ENCODE measurements around the gene VARS2. TPM values are rescaled to one million over a fixed set of nuclear protein-coding genes. Genes with fewer than 3 reads are reported as not detected.

Gene VARS2
- total and polyA plus RNA-seq, 3 donors from 2014 or later = 31.4 to 45.5 (median 36.5) TPM

DNA sequence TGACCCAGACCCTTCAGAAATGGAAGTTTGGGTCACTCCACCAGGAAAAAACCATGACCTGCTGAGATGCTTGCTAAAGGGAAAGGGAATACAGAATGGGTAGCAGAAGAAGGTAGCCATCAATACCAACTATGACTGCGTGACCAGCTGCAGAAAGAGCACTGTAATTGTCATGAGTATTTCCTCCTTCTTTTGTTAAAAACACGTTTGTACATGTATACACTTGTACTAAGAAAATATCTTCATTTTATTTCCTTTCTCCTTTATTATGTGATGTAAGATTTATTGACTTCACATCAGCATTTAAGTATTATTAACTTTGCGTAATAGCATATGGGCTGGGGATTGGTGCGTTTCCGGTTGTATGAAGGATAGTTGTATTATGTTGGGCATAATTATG lies 56.9 kb downstream of the VARS2 start:
- H3K27ac ChIP-seq = no peak overlapping the region

DNA sequence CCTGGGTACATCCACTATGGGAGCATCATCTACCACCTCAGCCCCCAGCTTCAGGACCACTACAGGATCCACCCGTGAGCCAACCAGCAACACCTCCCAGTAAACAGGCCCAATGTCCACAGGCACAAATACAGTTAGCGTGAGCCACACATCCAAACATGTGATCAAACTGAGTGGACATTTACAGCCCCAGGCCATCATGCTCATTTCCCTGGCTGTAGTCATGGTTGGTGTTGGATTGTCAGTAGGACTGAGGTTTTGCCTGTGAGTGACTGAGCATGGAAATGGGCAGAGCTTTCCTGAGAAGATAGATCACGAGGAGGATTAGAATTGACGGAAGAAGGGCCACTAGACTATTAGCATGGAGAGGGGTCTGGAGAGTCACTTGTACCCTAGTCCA lies 58.8 kb downstream of the VARS2 start:
- intact Hi-C loops (cut with DNase I; ENCODE audit: low total_unique reads) = no loop called here
- TF ChIP-seq, protein P1, sequence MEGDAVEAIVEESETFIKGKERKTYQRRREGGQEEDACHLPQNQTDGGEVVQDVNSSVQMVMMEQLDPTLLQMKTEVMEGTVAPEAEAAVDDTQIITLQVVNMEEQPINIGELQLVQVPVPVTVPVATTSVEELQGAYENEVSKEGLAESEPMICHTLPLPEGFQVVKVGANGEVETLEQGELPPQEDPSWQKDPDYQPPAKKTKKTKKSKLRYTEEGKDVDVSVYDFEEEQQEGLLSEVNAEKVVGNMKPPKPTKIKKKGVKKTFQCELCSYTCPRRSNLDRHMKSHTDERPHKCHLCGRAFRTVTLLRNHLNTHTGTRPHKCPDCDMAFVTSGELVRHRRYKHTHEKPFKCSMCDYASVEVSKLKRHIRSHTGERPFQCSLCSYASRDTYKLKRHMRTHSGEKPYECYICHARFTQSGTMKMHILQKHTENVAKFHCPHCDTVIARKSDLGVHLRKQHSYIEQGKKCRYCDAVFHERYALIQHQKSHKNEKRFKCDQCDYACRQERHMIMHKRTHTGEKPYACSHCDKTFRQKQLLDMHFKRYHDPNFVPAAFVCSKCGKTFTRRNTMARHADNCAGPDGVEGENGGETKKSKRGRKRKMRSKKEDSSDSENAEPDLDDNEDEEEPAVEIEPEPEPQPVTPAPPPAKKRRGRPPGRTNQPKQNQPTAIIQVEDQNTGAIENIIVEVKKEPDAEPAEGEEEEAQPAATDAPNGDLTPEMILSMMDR (IDR thresholded peaks at IDR 0.05) = no peak
- TF ChIP-seq POLR2A (IDR thresholded peaks at IDR 0.05) = no peak
- WGBS, 2 donors = 90 to 95% methylated on average over 4 of the region's 4 CpGs

More for the DNA sequence above, 56.9 kb downstream of the VARS2 start:
- TF ChIP-seq, protein P1 (IDR thresholded peaks at IDR 0.05) = no peak
- no peak for TF ChIP-seq POLR2A (IDR thresholded peaks at IDR 0.05)
- intact Hi-C loops (cut with DNase I; ENCODE audit: low total_unique reads) = no loop called here
- DNase-seq = no peak
- no peaks in the 10 kb centered on the region for H3K4me1 ChIP-seq
- WGBS, 2 donors = 92 to 95% methylated on average over 5 of the region's 5 CpGs
- H3K4me3 ChIP-seq = no peak overlapping the region
- no peaks in the 10 kb centered on the region for H3K9me3 ChIP-seq
- H3K36me3 ChIP-seq (ENCODE audit: low read depth, missing control alignments) = no peaks in the 10 kb centered on the region
- no peaks in the 10 kb centered on the region for H3K27me3 ChIP-seq

DNA sequence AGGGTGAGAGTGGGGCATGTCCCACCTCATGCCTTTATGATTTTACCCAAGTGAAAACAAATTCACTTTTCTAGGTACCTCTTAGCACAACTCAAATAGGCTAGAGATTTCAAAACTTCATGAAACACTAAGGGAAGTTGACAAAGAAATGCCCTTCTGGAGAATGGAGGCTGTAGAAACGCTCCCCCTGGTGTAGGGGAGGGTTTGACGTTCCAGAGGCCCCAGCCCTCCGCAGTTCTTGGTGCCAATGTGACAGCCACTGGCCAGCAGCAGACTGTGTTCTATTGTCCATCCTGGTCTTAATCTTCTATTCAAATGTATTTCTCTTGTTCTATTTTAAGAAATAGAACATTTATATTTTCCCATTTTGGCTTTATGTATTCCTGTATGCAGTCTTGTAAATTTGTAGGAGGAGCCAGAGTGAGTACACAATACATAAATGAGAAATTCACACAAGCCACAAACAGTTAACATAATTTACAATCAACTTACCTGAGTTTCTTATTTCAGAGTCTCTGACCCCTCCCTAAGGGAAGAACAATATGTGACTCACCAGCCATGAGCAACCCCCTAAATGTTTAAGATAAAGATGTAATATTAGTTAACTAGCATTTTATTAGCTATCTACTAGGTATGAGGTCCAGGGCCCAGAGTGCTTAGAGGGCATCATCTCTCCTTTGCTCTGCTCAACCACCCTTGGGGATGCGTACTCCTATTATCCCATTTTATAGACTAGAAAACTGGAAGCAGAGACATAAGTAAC lies 60.6 kb downstream of the VARS2 start:
- WGBS, 2 donors = 77 to 81% methylated on average over 4 of the region's 4 CpGs
- intact Hi-C loops (cut with DNase I; ENCODE audit: low total_unique reads) = no loop called here
- Histone ChIP-seq H3K27ac (no peak overlapping the region), H3K4me1 (peaks cover 8% of the 10 kb centered on the region), H3K9me3 (no peaks in the 10 kb centered on the region), H3K4me3 (no peak overlapping the region), H3K27me3 (no peaks in the 10 kb centered on the region), H3K36me3 (ENCODE audit: low read depth, missing control alignments) (no peaks in the 10 kb centered on the region)
- TF ChIP-seq, protein P1 (IDR thresholded peaks at IDR 0.05) = no peak
- TF ChIP-seq POLR2A (IDR thresholded peaks at IDR 0.05) = no peak
- DNase-seq = no peak

More for the DNA sequence above, 58.8 kb downstream of the VARS2 start:
- H3K4me3 ChIP-seq = no peak overlapping the region
- no peak overlapping the region for H3K27ac ChIP-seq
- no peaks in the 10 kb centered on the region for H3K9me3 ChIP-seq
- H3K27me3 ChIP-seq = no peaks in the 10 kb centered on the region
- no peaks in the 10 kb centered on the region for H3K36me3 ChIP-seq (ENCODE audit: low read depth, missing control alignments)
- DNase-seq = no peak
- H3K4me1 ChIP-seq = no peaks in the 10 kb centered on the region

Small RNA genes within 50 kb of the gene (microRNA-seq; reads per million reads assigned to microRNA genes)
- gene MIR4640 (ENCODE audit: borderline number of aligned reads in 2 of 2, borderline replicate concordance in 1 of 2) = 0 to 2.1 reads per million in 2 donors

Small RNA genes within 50 kb of the gene (small RNA-seq; reads per million reads assigned to genes)
- 0 reads per million in 2 donors for gene RF00019

Other genes starting within 250 kb of the VARS2 start
- gene DHX16, start 241.2 kb upstream of the VARS2 start, total RNA-seq = 10 to 100 TPM; 68.0 TPM
- gene DHX16, start 241.2 kb upstream of the VARS2 start, polyA plus RNA-seq (ENCODE audit: insufficient read depth, low read depth, low replicate concordance) = 109 TPM
- 1 to 10 TPM; 9.0 to 9.3 TPM for gene PPP1R18, start 227.6 kb upstream of the VARS2 start, total RNA-seq
- 24.9 TPM for gene PPP1R18, start 227.6 kb upstream of the VARS2 start, polyA plus RNA-seq (ENCODE audit: insufficient read depth, low read depth, low replicate concordance)
- 10 to 100 TPM in 1 of 2 donors, 1 to 10 TPM in 1; 9.5 to 10.5 TPM for gene NRM, start 223.3 kb upstream of the VARS2 start, total RNA-seq
- 26.6 TPM for gene NRM, start 223.3 kb upstream of the VARS2 start, polyA plus RNA-seq (ENCODE audit: insufficient read depth, low read depth, low replicate concordance)
- 10 to 100 TPM; 56.6 to 79.3 TPM for gene MDC1, start 197.0 kb upstream of the VARS2 start, total RNA-seq
- gene MDC1, start 197.0 kb upstream of the VARS2 start, polyA plus RNA-seq (ENCODE audit: insufficient read depth, low read depth, low replicate concordance) = 155 TPM
- 100 to 1,000 TPM; 173 to 252 TPM for gene TUBB, start 193.9 kb upstream of the VARS2 start, total RNA-seq
- 309 TPM for gene TUBB, start 193.9 kb upstream of the VARS2 start, polyA plus RNA-seq (ENCODE audit: insufficient read depth, low read depth, low replicate concordance)
- gene FLOT1, start 171.6 kb upstream of the VARS2 start, total RNA-seq = 10 to 100 TPM; 84.1 to 88.1 TPM
- 169 TPM for gene FLOT1, start 171.6 kb upstream of the VARS2 start, polyA plus RNA-seq (ENCODE audit: insufficient read depth, low read depth, low replicate concordance)
- gene IER3, start 169.7 kb upstream of the VARS2 start, total RNA-seq = 1 to 10 TPM; 1.4 to 7.7 TPM
- 11.1 TPM for gene IER3, start 169.7 kb upstream of the VARS2 start, polyA plus RNA-seq (ENCODE audit: insufficient read depth, low read depth, low replicate concordance)
- gene DDR1, start 29.7 kb upstream of the VARS2 start, total RNA-seq = 10 to 100 TPM; 94.6 to 97.6 TPM
- 33.8 TPM for gene DDR1, start 29.7 kb upstream of the VARS2 start, polyA plus RNA-seq (ENCODE audit: insufficient read depth, low read depth, low replicate concordance)
- 10 to 100 TPM; 23.0 to 30.6 TPM for gene GTF2H4, start 6.0 kb upstream of the VARS2 start, total RNA-seq
- gene GTF2H4, start 6.0 kb upstream of the VARS2 start, polyA plus RNA-seq (ENCODE audit: insufficient read depth, low read depth, low replicate concordance) = 38.1 TPM
- gene SFTA2, start 17.9 kb downstream of the VARS2 start, total RNA-seq = not detected
- 0.94 TPM for gene SFTA2, start 17.9 kb downstream of the VARS2 start, polyA plus RNA-seq (ENCODE audit: insufficient read depth, low read depth, low replicate concordance)
- under 1 TPM in 1 of 2 donors, not detected in 1; 0.19 TPM for gene MUCL3, start 26.7 kb downstream of the VARS2 start, total RNA-seq
- gene MUCL3, start 26.7 kb downstream of the VARS2 start, polyA plus RNA-seq (ENCODE audit: insufficient read depth, low read depth, low replicate concordance) = 0.45 TPM
- not detected for gene MUC21, start 69.5 kb downstream of the VARS2 start, total RNA-seq
- 0.12 TPM for gene MUC21, start 69.5 kb downstream of the VARS2 start, polyA plus RNA-seq (ENCODE audit: insufficient read depth, low read depth, low replicate concordance)
- gene MUC22, start 96.2 kb downstream of the VARS2 start, total RNA-seq = under 1 TPM; 0.31 to 0.87 TPM
- 0.21 TPM for gene MUC22, start 96.2 kb downstream of the VARS2 start, polyA plus RNA-seq (ENCODE audit: insufficient read depth, low read depth, low replicate concordance)
- gene C6orf15, start 198.3 kb downstream of the VARS2 start, total RNA-seq = not detected
- not detected for gene C6orf15, start 198.3 kb downstream of the VARS2 start, polyA plus RNA-seq (ENCODE audit: insufficient read depth, low read depth, low replicate concordance)
- gene PSORS1C1, start 200.6 kb downstream of the VARS2 start, total RNA-seq = 10 to 100 TPM; 28.0 to 32.7 TPM
- gene PSORS1C1, start 200.6 kb downstream of the VARS2 start, polyA plus RNA-seq (ENCODE audit: insufficient read depth, low read depth, low replicate concordance) = 126 TPM
- gene CDSN, start 206.2 kb downstream of the VARS2 start, total RNA-seq = under 1 TPM in 1 of 2 donors, not detected in 1; 0.06 TPM
- 0.32 TPM for gene CDSN, start 206.2 kb downstream of the VARS2 start, polyA plus RNA-seq (ENCODE audit: insufficient read depth, low read depth, low replicate concordance)
- not detected for gene PSORS1C2, start 224.8 kb downstream of the VARS2 start, total RNA-seq
- gene PSORS1C2, start 224.8 kb downstream of the VARS2 start, polyA plus RNA-seq (ENCODE audit: insufficient read depth, low read depth, low replicate concordance) = not detected
- 10 to 100 TPM; 86.4 to 93.2 TPM for gene CCHCR1, start 243.6 kb downstream of the VARS2 start, total RNA-seq
- gene CCHCR1, start 243.6 kb downstream of the VARS2 start, polyA plus RNA-seq (ENCODE audit: insufficient read depth, low read depth, low replicate concordance) = 174 TPM
- gene TCF19, start 244.4 kb downstream of the VARS2 start, total RNA-seq = 1 to 10 TPM; 3.6 to 3.7 TPM
- gene TCF19, start 244.4 kb downstream of the VARS2 start, polyA plus RNA-seq (ENCODE audit: insufficient read depth, low read depth, low replicate concordance) = 4.7 TPM